ENCODE measurements around the gene MACO1. TPM values are rescaled to one million over a fixed set of nuclear protein-coding genes. Genes with fewer than 3 reads are reported as not detected.

Gene MACO1
- total RNA-seq, 1 experiment from 2014 or later: 9.8 TPM

- Histone ChIP-seq H3K79me2 (ENCODE audit: insufficient read depth, low read length) (no peaks in the 10 kb centered on the region), H3K9me2 (ENCODE audit: insufficient read depth) (no peaks in the 10 kb centered on the region), H2AFZ (ENCODE audit: low read depth, low read length, poor library complexity, severe bottlenecking) (no peak overlapping the region), H3K27me3 (ENCODE audit: insufficient read depth, low read length) (no peaks in the 10 kb centered on the region), H3K4me3 (replicated peaks in 1 of 2; ENCODE audit: low read depth in 1 of 2, low read length in 2 of 2) (no peak overlapping the region), H3K4me1 (ENCODE audit: control insufficient read depth in 1 of 2, insufficient read depth in 2 of 2, low read length in 2 of 2) (peaks cover 5 to 10% of the 10 kb centered on the region in 2 experiments; a peak in 3 of 4 replicates), H3K27ac (ENCODE audit: low read depth, low read length) (no peak overlapping the region), H3K9ac (ENCODE audit: low read length) (no peak overlapping the region), H3K4me2 (ENCODE audit: low read length) (no peak overlapping the region), H3K36me3 (ENCODE audit: control insufficient read depth in 1 of 2, insufficient read depth in 2 of 2, low read length in 2 of 2) (no peaks in the 10 kb centered on the region), H4K20me1 (ENCODE audit: insufficient read depth) (no peaks in the 10 kb centered on the region), H3K9me3 (ENCODE audit: control insufficient read depth in 1 of 2, insufficient read depth in 1 of 2, low read depth in 1 of 2, low read length in 2 of 2) (no peaks in the 10 kb centered on the region)
- CTCF ChIA-PET: no interaction called here
- no TSS peak for BruUV-seq (replicated peaks)
- POLR2A ChIA-PET: no interaction called here
- TF ChIP-seq CBX3 (IDR thresholded peaks at IDR 0.05; ENCODE audit: low read depth) (no peak), JUND (IDR thresholded peaks at IDR 0.05) (no peak), ELF1 (IDR thresholded peaks at IDR 0.05; ENCODE audit: borderline replicate concordance, low read depth) (no peak), ZNF274 (IDR thresholded peaks at IDR 0.05; ENCODE audit: low read depth, low read length) (no peak), RAD21 (IDR thresholded peaks at IDR 0.05; ENCODE audit: low read depth) (no peak), YY1 (IDR thresholded peaks at IDR 0.05; ENCODE audit: extremely low read depth, insufficient replicate concordance, low read depth, low read length) (no peak)
- TF ChIP-seq, protein P1, sequence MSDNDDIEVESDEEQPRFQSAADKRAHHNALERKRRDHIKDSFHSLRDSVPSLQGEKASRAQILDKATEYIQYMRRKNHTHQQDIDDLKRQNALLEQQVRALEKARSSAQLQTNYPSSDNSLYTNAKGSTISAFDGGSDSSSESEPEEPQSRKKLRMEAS (IDR thresholded peaks at IDR 0.05): no peak
- intact Hi-C loops (cut with micrococcal nuclease): no loop called here
- no peak for DNase-seq (ENCODE audit: low read depth, low spot score)
- RAD21 ChIA-PET (ENCODE audit: low non-redundant PET in 1 of 2, low total read pairs in 2 of 2, uncharacterized antibody in 2 of 2, unreplicated experiment in 2 of 2): no interaction called here
- no peak for ATAC-seq
Observed at GRCh38 chr1:25536124-25536523, 105.4 kb downstream of the MACO1 start.

DNA sequence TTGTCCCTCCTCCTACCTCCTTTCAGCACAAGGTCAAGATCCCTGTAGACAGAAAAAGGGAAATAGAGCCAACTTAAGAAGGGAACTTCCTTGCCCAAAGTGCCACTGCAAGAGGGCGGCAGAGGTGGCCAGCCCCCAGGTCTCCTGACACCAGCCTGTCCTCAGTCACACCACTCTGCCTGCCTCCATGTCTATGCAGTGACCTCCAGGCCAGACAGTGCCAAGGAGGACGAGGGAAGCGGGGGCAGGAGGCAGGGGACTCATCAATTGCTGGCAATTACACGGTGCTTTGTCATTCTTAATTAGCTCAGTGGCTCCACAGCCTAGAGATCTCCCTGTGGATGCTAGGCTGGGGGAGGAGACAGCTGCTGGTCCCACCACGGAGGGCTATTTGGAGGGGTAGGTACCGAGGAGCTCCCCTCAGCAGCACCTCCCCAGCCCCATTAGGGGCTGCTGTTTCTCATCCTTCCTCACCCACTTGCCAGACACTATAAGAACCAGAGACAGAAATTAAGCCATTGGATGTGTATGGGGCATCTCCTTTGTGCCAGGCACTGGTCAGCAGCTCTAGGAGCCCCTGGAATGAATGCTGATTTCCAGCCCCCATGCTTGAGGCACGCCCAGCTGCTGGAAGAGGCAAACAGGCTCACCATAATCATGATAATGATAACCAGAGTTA lies 106.6 kb downstream of the MACO1 start:
- H3K9me3 ChIP-seq (ENCODE audit: control insufficient read depth in 1 of 2, insufficient read depth in 1 of 2, low read depth in 1 of 2, low read length in 2 of 2): no peaks in the 10 kb centered on the region
- H2AFZ ChIP-seq (ENCODE audit: low read depth, low read length, poor library complexity, severe bottlenecking): no peak overlapping the region
- ChIA-PET POLR2A (no interaction called here), CTCF (no interaction called here), RAD21 (ENCODE audit: low non-redundant PET in 1 of 2, low total read pairs in 2 of 2, uncharacterized antibody in 2 of 2, unreplicated experiment in 2 of 2) (no interaction called here)
- BruUV-seq (replicated peaks): no TSS peak
- no peaks in the 10 kb centered on the region for H3K36me3 ChIP-seq (ENCODE audit: control insufficient read depth in 1 of 2, insufficient read depth in 2 of 2, low read length in 2 of 2)
- ATAC-seq: no peak
- H3K9ac ChIP-seq (ENCODE audit: low read length): no peak overlapping the region
- H3K4me3 ChIP-seq (replicated peaks in 1 of 2; ENCODE audit: low read depth in 1 of 2, low read length in 2 of 2): no peak overlapping the region
- no peak overlapping the region for H3K4me2 ChIP-seq (ENCODE audit: low read length)
- H3K9me2 ChIP-seq (ENCODE audit: insufficient read depth): no peaks in the 10 kb centered on the region
- no peaks in the 10 kb centered on the region for H4K20me1 ChIP-seq (ENCODE audit: insufficient read depth)
- DNase-seq (ENCODE audit: low read depth, low spot score): no peak
- H3K27ac ChIP-seq (ENCODE audit: low read depth, low read length): no peak overlapping the region
- intact Hi-C loops (cut with micrococcal nuclease): no loop called here
- H3K27me3 ChIP-seq (ENCODE audit: insufficient read depth, low read length): no peaks in the 10 kb centered on the region
- no peaks in the 10 kb centered on the region for H3K79me2 ChIP-seq (ENCODE audit: insufficient read depth, low read length)
- H3K4me1 ChIP-seq (ENCODE audit: control insufficient read depth in 1 of 2, insufficient read depth in 2 of 2, low read length in 2 of 2): peaks cover 5 to 10% of the 10 kb centered on the region in 2 experiments; a peak in 3 of 4 replicates
- TF ChIP-seq ATF3 (IDR thresholded peaks at IDR 0.05): no peak
- no peak for TF ChIP-seq EZH2 (IDR thresholded peaks at IDR 0.05)
